Measurements from ENCODE around the gene PRMT2. TPM values are rescaled to one million over a fixed set of nuclear protein-coding genes. Genes with fewer than 3 reads are reported as not detected.

Gene PRMT2
- polyA plus RNA-seq, 1 experiment = 153 TPM

GRCh38 chr21:46645840-46646239 is 10.4 kb downstream of the PRMT2 start:
- TF ChIP-seq CTCF (IDR thresholded peaks at IDR 0.05; ENCODE audit: low read depth, low read length) = no peak
- no peak for DNase-seq (ENCODE audit: low read depth, low spot score)
- no peak overlapping the region for H3K27ac ChIP-seq (ENCODE audit: low read depth, low read length)
- H3K9me3 ChIP-seq (ENCODE audit: control insufficient read depth, insufficient read depth, low read length) = no peaks in the 10 kb centered on the region; the same call in 1 of the 2 replicates
- no peak overlapping the region for H3K4me3 ChIP-seq (ENCODE audit: low read depth, low read length)
- POLR2A ChIA-PET = interaction anchor here (0.7 kb wide), 1 partner anchor 10 kb away, joined by 4 read pairs; no protein-coding TSS in a partner anchor
- CTCF ChIA-PET = interaction anchor here (3.2 kb wide), 1 partner anchor 16 kb away, joined by 14 read pairs; no protein-coding TSS in a partner anchor
- no peaks in the 10 kb centered on the region for H3K27me3 ChIP-seq (ENCODE audit: control insufficient read depth, insufficient read depth, low read length)

GRCh38 chr21:46646541-46647154 is 11.2 kb downstream of the PRMT2 start:
- ChIA-PET CTCF (interaction anchor here (3.2 kb wide), 1 partner anchor 15 kb away, joined by 14 read pairs; no protein-coding TSS in a partner anchor), POLR2A (no interaction called here)
- no peak overlapping the region for H3K4me3 ChIP-seq (ENCODE audit: low read depth, low read length)
- no peak for TF ChIP-seq CTCF (IDR thresholded peaks at IDR 0.05; ENCODE audit: low read depth, low read length)
- no peak overlapping the region for H3K27ac ChIP-seq (ENCODE audit: low read depth, low read length)
- peaks cover 7% of the 10 kb centered on the region; the same call in 1 of the 2 replicates for H3K9me3 ChIP-seq (ENCODE audit: control insufficient read depth, insufficient read depth, low read length)
- no peaks in the 10 kb centered on the region for H3K27me3 ChIP-seq (ENCODE audit: control insufficient read depth, insufficient read depth, low read length)
- DNase-seq (ENCODE audit: low read depth, low spot score) = no peak

GRCh38 chr21:46648539-46648938 is 13.1 kb downstream of the PRMT2 start:
- DNase-seq (ENCODE audit: low read depth, low spot score) = no peak
- no peak for TF ChIP-seq CTCF (IDR thresholded peaks at IDR 0.05; ENCODE audit: low read depth, low read length)
- ChIA-PET POLR2A (no interaction called here), CTCF (interaction anchor here (1.0 kb wide), 1 partner anchor 9 kb away, joined by 5 read pairs; no protein-coding TSS in a partner anchor)
- no peaks in the 10 kb centered on the region for H3K27me3 ChIP-seq (ENCODE audit: control insufficient read depth, insufficient read depth, low read length)
- peaks cover 10% of the 10 kb centered on the region for H3K9me3 ChIP-seq (ENCODE audit: control insufficient read depth, insufficient read depth, low read length)
- no peak overlapping the region for H3K4me3 ChIP-seq (ENCODE audit: low read depth, low read length)
- H3K27ac ChIP-seq (ENCODE audit: low read depth, low read length) = no peak overlapping the region

- no peak for TF ChIP-seq CTCF (IDR thresholded peaks at IDR 0.05; ENCODE audit: low read depth, low read length)
- H3K27ac ChIP-seq (ENCODE audit: low read depth, low read length) = no peak overlapping the region
- H3K4me3 ChIP-seq (ENCODE audit: low read depth, low read length) = no peak overlapping the region
- no peaks in the 10 kb centered on the region for H3K27me3 ChIP-seq (ENCODE audit: control insufficient read depth, insufficient read depth, low read length)
- CTCF ChIA-PET = no interaction called here
- POLR2A ChIA-PET = no interaction called here
- H3K9me3 ChIP-seq (ENCODE audit: control insufficient read depth, insufficient read depth, low read length) = peaks cover 14% of the 10 kb centered on the region
- DNase-seq (ENCODE audit: low read depth, low spot score) = no peak
These were observed 13.9 kb downstream of the PRMT2 start for GRCh38 chr21:46649356-46649755.

GRCh38 chr21:46650476-46651098 is 15.1 kb downstream of the PRMT2 start:
- Histone ChIP-seq H3K9me3 (ENCODE audit: control insufficient read depth, insufficient read depth, low read length) (peaks cover 14% of the 10 kb centered on the region), H3K27ac (ENCODE audit: low read depth, low read length) (no peak overlapping the region), H3K27me3 (ENCODE audit: control insufficient read depth, insufficient read depth, low read length) (no peaks in the 10 kb centered on the region), H3K4me3 (ENCODE audit: low read depth, low read length) (no peak overlapping the region)
- DNase-seq (ENCODE audit: low read depth, low spot score) = no peak
- ChIA-PET CTCF (no interaction called here), POLR2A (no interaction called here)
- TF ChIP-seq CTCF (IDR thresholded peaks at IDR 0.05; ENCODE audit: low read depth, low read length) = no peak

Data from AG04450 (cell line).